GM18867 (cell line): Measurements from ENCODE around the gene SLC36A4.
"Not testable (repeated sequence)": the region's sequence is repeated elsewhere in the genome, so short reads cannot be mapped to it uniquely, and the experiment has no call there.

ENCODE experiments used
- ATAC-seq: cut with Tn5 transposase; IDR thresholded peaks from one replicate; pipeline ENCODE4 v1.9.1; 2021; ENCODE audit warnings: mild to moderate bottlenecking, moderate library complexity; ENCODE audit not compliant: unreplicated experiment

The SLC36A4 gene

GRCh38 chr11:93123351-93123898 lies 74.4 kb downstream of the SLC36A4 start:
- no peak for ATAC-seq

GRCh38 chr11:93122535-93123235 lies 75.1 kb downstream of the SLC36A4 start:
- no peak for ATAC-seq

- no peak for ATAC-seq
Measured at GRCh38 chr11:93118276-93118675, 79.5 kb downstream of the SLC36A4 start.

GRCh38 chr11:93117565-93117964 lies 80.2 kb downstream of the SLC36A4 start:
- ATAC-seq = no peak

- ATAC-seq = no peak
Measured at GRCh38 chr11:93116641-93117441, 81.0 kb downstream of the SLC36A4 start.

- ATAC-seq = no peak
Measured at GRCh38 chr11:93114304-93114703, 83.5 kb downstream of the SLC36A4 start.

GRCh38 chr11:93113824-93114223 lies 84.0 kb downstream of the SLC36A4 start:
- no peak for ATAC-seq

- not testable (repeated sequence) for ATAC-seq
Measured at GRCh38 chr11:93111147-93111546, 86.6 kb downstream of the SLC36A4 start.

GRCh38 chr11:93100211-93100610 lies 97.6 kb downstream of the SLC36A4 start:
- ATAC-seq = no peak

GRCh38 chr11:93099806-93100205 lies 98.0 kb downstream of the SLC36A4 start:
- ATAC-seq = no peak
